OCI-LY7 (cell line): ENCODE data around the gene SPATA6.

Experiments used
- EZH2phosphoT487 ChIP-seq: fragments of 200-600 bp; sonication (generic); IDR thresholded peaks from 2 replicates; pipeline ENCODE4 v1.6.1; 2018; ENCODE audit warnings: low read depth, borderline replicate concordance, mild to moderate bottlenecking, mixed run types, antibody characterized with exemption, low read length, moderate library complexity, mixed read lengths
- TF ChIP-seq, protein P1 (sequence below): fragments of 200-600 bp; sonication (generic); conservative IDR thresholded peaks from 2 replicates; pipeline ENCODE4 v1.5.1; 2014; ENCODE audit warnings: mild to moderate bottlenecking, antibody characterized with exemption, low read length, moderate library complexity, mixed read lengths

DNA sequence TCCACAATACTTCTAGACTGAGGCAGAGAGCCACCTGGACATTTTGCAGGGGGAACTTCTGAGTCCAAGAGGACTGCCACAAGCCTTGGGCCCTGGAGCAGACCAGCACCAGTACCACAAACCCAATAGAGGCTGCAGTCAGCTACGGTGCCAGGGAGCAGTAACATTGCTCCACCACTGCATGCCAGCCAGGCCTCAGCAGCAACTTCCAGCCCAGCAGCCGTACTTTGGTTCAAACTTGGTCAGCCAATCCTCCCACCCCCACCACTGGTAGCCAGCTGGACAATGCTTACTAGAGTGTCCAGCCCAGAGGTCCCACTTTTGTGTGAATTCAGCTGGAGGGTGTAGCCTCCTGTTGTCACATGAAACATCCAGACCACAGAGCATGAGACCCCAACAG is 142.1 kb downstream of the SPATA6 start:
- TF ChIP-seq, protein P1, sequence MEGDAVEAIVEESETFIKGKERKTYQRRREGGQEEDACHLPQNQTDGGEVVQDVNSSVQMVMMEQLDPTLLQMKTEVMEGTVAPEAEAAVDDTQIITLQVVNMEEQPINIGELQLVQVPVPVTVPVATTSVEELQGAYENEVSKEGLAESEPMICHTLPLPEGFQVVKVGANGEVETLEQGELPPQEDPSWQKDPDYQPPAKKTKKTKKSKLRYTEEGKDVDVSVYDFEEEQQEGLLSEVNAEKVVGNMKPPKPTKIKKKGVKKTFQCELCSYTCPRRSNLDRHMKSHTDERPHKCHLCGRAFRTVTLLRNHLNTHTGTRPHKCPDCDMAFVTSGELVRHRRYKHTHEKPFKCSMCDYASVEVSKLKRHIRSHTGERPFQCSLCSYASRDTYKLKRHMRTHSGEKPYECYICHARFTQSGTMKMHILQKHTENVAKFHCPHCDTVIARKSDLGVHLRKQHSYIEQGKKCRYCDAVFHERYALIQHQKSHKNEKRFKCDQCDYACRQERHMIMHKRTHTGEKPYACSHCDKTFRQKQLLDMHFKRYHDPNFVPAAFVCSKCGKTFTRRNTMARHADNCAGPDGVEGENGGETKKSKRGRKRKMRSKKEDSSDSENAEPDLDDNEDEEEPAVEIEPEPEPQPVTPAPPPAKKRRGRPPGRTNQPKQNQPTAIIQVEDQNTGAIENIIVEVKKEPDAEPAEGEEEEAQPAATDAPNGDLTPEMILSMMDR: no peak
- no peak for TF ChIP-seq EZH2phosphoT487
